Osteoblast (primary cell): Measurements from ENCODE around the gene AHCYL2. TPM values are rescaled to one million over a fixed set of nuclear protein-coding genes. Genes with fewer than 3 reads are reported as not detected.

Experiments
- DNase-seq: peaks from one replicate; pipeline ENCODE4 v3.0.0; 2011; ENCODE audit warnings: low spot score, mixed read lengths; ENCODE audit not compliant: insufficient read length; ENCODE audit errors: missing footprints
- H2AFZ ChIP-seq: 2 replicates; pipeline ENCODE4 v1.6.0; 2011; ENCODE audit warnings: mild to moderate bottlenecking, low read length
- H3K27ac ChIP-seq: 2 replicates; pipeline ENCODE4 v1.5.1; 2011; ENCODE audit warnings: mild to moderate bottlenecking, low read depth, low read length, moderate library complexity
- H3K27me3 ChIP-seq: 2 replicates; pipeline ENCODE4 v1.6.0; 2012; ENCODE audit warnings: mild to moderate bottlenecking, control low read depth, inconsistent platforms, low read length, moderate library complexity; ENCODE audit not compliant: insufficient read depth
- H3K36me3 ChIP-seq: 2 replicates; pipeline ENCODE4 v1.5.1; 2011; ENCODE audit warnings: mild to moderate bottlenecking, low read length, control low read depth, moderate library complexity; ENCODE audit not compliant: insufficient read depth
- H3K4me1 ChIP-seq: 2 replicates; pipeline ENCODE4 v1.5.1; 2011; ENCODE audit warnings: mild to moderate bottlenecking, low read length, control low read depth, moderate library complexity; ENCODE audit not compliant: insufficient read depth
- H3K4me2 ChIP-seq: 2 replicates; pipeline ENCODE4 v1.6.0; 2011; ENCODE audit warnings: mild to moderate bottlenecking, low read length; ENCODE audit not compliant: insufficient read depth
- H3K4me3 ChIP-seq: fragments of 200-600 bp; sonication (generic); 3 replicates; pipeline ENCODE4 v1.5.1; 2012; ENCODE audit warnings: mild to moderate bottlenecking, low read length, inconsistent platforms; ENCODE audit not compliant: insufficient read depth
- H3K79me2 ChIP-seq: 2 replicates; pipeline ENCODE4 v1.6.0; 2012; ENCODE audit warnings: mild to moderate bottlenecking, low read length, control low read depth, inconsistent platforms; ENCODE audit not compliant: insufficient read depth
- H3K9me3 ChIP-seq: 2 replicates; pipeline ENCODE4 v1.5.1; 2011; ENCODE audit warnings: low read depth, low read length, control low read depth
- H4K20me1 ChIP-seq: 2 replicates; pipeline ENCODE4 v1.6.0; 2012; ENCODE audit warnings: mild to moderate bottlenecking, low read length, control low read depth; ENCODE audit not compliant: insufficient read depth
- total RNA-seq: library from RNA; depleted of rRNA; stranded (reverse); fragments of >200 nt; gene quantifications from 2 replicates; pipeline ENCODE4 v1.2.3, GENCODE V29; 2012
- TF ChIP-seq, protein P1 (sequence below): IDR thresholded peaks from 2 replicates; pipeline ENCODE4 v1.5.1; 2011; ENCODE audit warnings: mild to moderate bottlenecking, low read depth, low read length, moderate library complexity; ENCODE audit errors: extremely low read depth

The AHCYL2 gene
- total RNA-seq, 1 donor = 10.1 TPM

DNA sequence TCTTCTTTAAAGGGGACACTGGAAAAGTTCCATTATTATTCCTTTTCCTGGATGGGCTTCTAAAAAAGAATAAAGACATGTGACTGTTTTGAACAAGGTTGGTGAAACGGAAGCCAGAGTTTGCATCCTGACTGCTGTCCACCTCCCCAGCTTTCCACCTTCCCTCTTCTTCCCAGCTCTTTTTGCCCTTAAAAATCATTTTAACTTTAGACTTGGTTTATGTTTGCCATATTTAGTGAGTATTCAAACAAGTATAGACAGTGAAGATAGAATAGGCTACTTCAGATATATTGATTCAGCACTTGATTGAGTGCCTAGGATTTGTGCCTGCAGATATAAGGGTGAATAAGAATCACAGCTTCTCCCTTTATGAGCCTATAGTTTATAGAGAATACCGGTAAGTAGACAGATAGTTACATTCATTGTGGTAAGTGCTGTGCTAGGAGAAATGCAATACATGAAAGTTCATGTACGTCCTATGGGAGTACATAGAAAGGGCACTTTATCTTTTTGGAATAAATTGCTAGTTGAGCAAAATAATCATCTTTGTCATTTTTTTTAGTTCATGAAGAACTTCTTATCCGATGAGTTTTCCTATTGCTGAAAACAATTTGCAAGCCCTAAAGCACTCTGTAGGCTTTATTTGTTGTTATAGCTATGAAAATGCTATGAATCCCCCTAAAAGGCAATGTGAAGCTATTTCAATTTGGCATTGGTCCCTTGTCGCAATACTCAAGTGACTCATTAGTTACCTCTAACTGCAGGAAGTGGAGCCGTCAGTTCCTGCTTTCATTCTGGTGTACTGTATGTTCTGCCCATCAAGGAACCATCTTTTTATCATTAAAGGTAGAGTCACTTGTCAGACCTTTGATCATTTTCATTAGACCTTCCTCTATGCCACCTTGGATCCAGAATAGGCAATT, 152.2 kb downstream of the AHCYL2 start:
- Histone ChIP-seq H3K36me3 (no peaks in the 10 kb centered on the region), H3K4me3 (no peak overlapping the region)
- DNase-seq = no peak

DNA sequence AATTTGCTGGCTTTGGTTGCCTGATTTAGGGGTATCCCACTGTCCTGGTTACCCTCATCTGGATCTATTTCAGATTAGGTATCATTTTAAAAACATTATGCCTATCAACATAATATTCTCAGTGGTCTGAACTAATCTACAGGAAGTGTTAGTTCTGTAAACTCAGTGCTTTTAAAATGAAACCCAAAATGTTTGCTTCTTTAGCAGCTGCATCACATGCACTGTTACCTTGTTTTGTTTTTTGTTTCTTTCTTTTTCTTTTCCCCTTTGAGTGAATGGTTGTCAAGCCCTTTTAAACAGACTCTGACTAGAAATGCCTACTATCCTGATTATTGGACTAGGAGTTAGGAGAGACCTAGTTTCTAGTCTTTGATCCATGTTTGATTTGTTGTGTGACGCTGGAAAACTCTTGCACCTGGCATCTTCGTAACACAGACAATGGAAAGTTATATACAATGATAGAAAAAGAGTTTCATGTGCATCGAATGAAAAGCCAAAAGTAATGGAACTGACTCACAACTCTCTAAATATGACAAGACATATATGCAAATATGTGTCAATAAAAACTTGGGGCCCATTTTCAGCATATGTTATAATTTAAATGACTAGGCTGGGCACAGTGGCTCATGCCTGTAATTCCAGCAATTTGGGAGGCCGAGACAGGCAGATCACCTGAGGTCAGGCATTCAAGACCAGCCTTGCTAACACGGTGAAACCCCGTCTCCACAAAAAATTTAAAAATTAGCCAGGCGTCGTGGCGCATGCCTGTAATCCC, 157.1 kb downstream of the AHCYL2 start:
- Histone ChIP-seq H3K27me3 (no peaks in the 10 kb centered on the region), H2AFZ (no peak overlapping the region), H3K79me2 (no peaks in the 10 kb centered on the region), H4K20me1 (no peaks in the 10 kb centered on the region), H3K4me2 (no peak overlapping the region), H3K4me3 (no peak overlapping the region), H3K36me3 (no peaks in the 10 kb centered on the region), H3K4me1 (no peaks in the 10 kb centered on the region), H3K9me3 (no peaks in the 10 kb centered on the region), H3K27ac (no peak overlapping the region)
- DNase-seq = no peak
- TF ChIP-seq, protein P1, sequence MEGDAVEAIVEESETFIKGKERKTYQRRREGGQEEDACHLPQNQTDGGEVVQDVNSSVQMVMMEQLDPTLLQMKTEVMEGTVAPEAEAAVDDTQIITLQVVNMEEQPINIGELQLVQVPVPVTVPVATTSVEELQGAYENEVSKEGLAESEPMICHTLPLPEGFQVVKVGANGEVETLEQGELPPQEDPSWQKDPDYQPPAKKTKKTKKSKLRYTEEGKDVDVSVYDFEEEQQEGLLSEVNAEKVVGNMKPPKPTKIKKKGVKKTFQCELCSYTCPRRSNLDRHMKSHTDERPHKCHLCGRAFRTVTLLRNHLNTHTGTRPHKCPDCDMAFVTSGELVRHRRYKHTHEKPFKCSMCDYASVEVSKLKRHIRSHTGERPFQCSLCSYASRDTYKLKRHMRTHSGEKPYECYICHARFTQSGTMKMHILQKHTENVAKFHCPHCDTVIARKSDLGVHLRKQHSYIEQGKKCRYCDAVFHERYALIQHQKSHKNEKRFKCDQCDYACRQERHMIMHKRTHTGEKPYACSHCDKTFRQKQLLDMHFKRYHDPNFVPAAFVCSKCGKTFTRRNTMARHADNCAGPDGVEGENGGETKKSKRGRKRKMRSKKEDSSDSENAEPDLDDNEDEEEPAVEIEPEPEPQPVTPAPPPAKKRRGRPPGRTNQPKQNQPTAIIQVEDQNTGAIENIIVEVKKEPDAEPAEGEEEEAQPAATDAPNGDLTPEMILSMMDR = no peak

More for the DNA sequence above, 152.2 kb downstream of the AHCYL2 start:
- no peaks in the 10 kb centered on the region for H3K27me3 ChIP-seq
- no peak overlapping the region for H2AFZ ChIP-seq
- no peaks in the 10 kb centered on the region for H4K20me1 ChIP-seq
- H3K79me2 ChIP-seq = no peaks in the 10 kb centered on the region
- no peaks in the 10 kb centered on the region for H3K9me3 ChIP-seq
- H3K4me2 ChIP-seq = no peak overlapping the region
- TF ChIP-seq, protein P1 = no peak
- H3K4me1 ChIP-seq = no peaks in the 10 kb centered on the region
- no peak overlapping the region for H3K27ac ChIP-seq

DNA sequence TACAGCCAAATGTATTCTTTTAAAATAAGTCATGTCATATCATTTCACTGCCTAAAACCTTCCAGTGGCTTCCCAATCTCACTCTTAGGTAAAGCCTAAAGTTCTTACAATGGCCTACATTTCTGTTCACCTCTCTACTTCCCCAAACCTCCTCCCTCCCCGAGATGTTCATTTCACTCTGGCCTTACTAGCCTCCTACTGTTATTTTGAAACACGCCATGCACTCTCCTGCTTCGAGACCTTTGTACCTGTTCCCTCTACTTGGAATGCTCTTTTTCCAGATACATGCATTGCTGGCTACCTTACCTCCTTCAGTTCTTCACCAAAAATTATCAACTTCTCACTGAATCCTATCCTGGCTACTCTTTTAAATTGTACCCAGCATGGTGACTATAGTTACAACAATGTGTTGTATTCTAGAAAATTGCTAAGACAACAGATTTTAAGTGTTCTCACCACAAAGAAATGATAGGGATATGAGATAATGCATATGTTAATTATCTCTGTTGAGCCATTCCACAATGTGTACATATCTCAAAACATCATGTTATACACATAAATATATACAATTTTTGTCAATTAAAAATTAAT, 158.8 kb downstream of the AHCYL2 start:
- no peaks in the 10 kb centered on the region for H3K36me3 ChIP-seq
- no peaks in the 10 kb centered on the region for H3K27me3 ChIP-seq
- no peak overlapping the region for H2AFZ ChIP-seq
- TF ChIP-seq, protein P1 = no peak
- no peak overlapping the region for H3K4me3 ChIP-seq
- no peaks in the 10 kb centered on the region for H3K4me1 ChIP-seq
- no peak for DNase-seq
- no peaks in the 10 kb centered on the region for H3K9me3 ChIP-seq
- H3K4me2 ChIP-seq = no peak overlapping the region
- no peaks in the 10 kb centered on the region for H4K20me1 ChIP-seq
- H3K27ac ChIP-seq = no peak overlapping the region
- H3K79me2 ChIP-seq = no peaks in the 10 kb centered on the region
